Adrenal gland (tissue), 5 donors: Measurements from ENCODE around the gene IZUMO4.

Source experiments
- CTCF ChIP-seq, 6 experiments: fragments of 450-650 bp in 4 of 6; fragments of 200-600 bp in 2 of 6; sonication (generic) in 1 of 6; IDR thresholded peaks; 1 replicate in 5 of 6; 2 replicates in 1 of 6; pipeline versions ENCODE4 v1.5.1 to v1.8.0; 2016 to 2021; ENCODE audit warnings: antibody characterized with exemption in 6 of 6, mild to moderate bottlenecking in 2 of 6, moderate library complexity in 1 of 6
- POLR2A ChIP-seq, 2 donors: fragments of 450-650 bp; IDR thresholded peaks; one replicate each; pipeline ENCODE4 v1.6.1; 2017; ENCODE audit warnings: antibody characterized with exemption in 2 of 2, mild to moderate bottlenecking in 2 of 2, moderate library complexity in 1 of 2
- donor health status: DM: no; HTN: no; CAD: no.

- no peak for TF ChIP-seq POLR2A (IDR thresholded peaks at IDR 0.05)
- no peak for TF ChIP-seq CTCF (IDR thresholded peaks at IDR 0.05)
Observed at GRCh38 chr19:2081873-2082810, 14.6 kb upstream of the IZUMO4 start.
